Naive B cell (primary cell): ENCODE measurements around the gene ADAM22. TPM values are rescaled to one million over a fixed set of nuclear protein-coding genes. Genes with fewer than 3 reads are reported as not detected.
"Not testable (repeated sequence)": the region's sequence is repeated elsewhere in the genome, so short reads cannot be mapped to it uniquely, and the experiment has no call there.

Experiments
- ATAC-seq, 2 donors: fragments of 150-1000 bp; cut with Tn5 transposase; 2 replicates each; pipeline ENCODE4 v1.10.0; 2021; ENCODE audit warnings: low read depth in 2 of 2, mild to moderate bottlenecking in 2 of 2, moderate library complexity in 2 of 2
- DNase-seq: peaks from one replicate; pipeline ENCODE4 v3.0.0; 2022
- H3K27ac Mint-ChIP-seq, 6 donors: one replicate each; pipeline ENCODE4 v1.8.0; 2020 to 2022; ENCODE audit warnings: mild to moderate bottlenecking in 6 of 6, mixed read lengths in 6 of 6, moderate library complexity in 5 of 6, inconsistent platforms in 2 of 6
- H3K27me3 Mint-ChIP-seq, 3 donors: one replicate each; pipeline ENCODE4 v1.8.0; 2021 to 2022; ENCODE audit warnings: mixed read lengths in 3 of 3, mild to moderate bottlenecking in 1 of 3
- H3K36me3 Mint-ChIP-seq, 2 donors: one replicate each; pipeline ENCODE4 v1.8.0; 2020 to 2022; ENCODE audit warnings: mixed read lengths in 2 of 2, inconsistent platforms in 1 of 2, mild to moderate bottlenecking in 1 of 2
- H3K4me1 Mint-ChIP-seq, 3 donors: one replicate each; pipeline ENCODE4 v1.8.0; 2020 to 2022; ENCODE audit warnings: mixed read lengths in 3 of 3, inconsistent platforms in 1 of 3, mild to moderate bottlenecking in 1 of 3, moderate library complexity in 1 of 3
- H3K4me3 Mint-ChIP-seq, 8 donors: one replicate each; pipeline ENCODE4 v1.8.0; 2020 to 2022; ENCODE audit warnings: mild to moderate bottlenecking in 8 of 8, mixed read lengths in 8 of 8, moderate library complexity in 8 of 8, inconsistent platforms in 2 of 8
- H3K9me3 Mint-ChIP-seq, 7 donors: one replicate each; pipeline ENCODE4 v1.8.0; 2020 to 2022; ENCODE audit warnings: mixed read lengths in 7 of 7, mild to moderate bottlenecking in 5 of 7, inconsistent platforms in 2 of 7, moderate library complexity in 1 of 7
- polyA plus RNA-seq, 6 donors: library from polyadenylated mRNA; unstranded; fragments of 300-500 nt; fragmentation: Illumina TruSeq; gene quantifications; one replicate each; pipeline ENCODE4 v1.2.3, GENCODE V29; 2021; ENCODE audit warnings: low read depth in 6 of 6

Gene ADAM22, protein sequence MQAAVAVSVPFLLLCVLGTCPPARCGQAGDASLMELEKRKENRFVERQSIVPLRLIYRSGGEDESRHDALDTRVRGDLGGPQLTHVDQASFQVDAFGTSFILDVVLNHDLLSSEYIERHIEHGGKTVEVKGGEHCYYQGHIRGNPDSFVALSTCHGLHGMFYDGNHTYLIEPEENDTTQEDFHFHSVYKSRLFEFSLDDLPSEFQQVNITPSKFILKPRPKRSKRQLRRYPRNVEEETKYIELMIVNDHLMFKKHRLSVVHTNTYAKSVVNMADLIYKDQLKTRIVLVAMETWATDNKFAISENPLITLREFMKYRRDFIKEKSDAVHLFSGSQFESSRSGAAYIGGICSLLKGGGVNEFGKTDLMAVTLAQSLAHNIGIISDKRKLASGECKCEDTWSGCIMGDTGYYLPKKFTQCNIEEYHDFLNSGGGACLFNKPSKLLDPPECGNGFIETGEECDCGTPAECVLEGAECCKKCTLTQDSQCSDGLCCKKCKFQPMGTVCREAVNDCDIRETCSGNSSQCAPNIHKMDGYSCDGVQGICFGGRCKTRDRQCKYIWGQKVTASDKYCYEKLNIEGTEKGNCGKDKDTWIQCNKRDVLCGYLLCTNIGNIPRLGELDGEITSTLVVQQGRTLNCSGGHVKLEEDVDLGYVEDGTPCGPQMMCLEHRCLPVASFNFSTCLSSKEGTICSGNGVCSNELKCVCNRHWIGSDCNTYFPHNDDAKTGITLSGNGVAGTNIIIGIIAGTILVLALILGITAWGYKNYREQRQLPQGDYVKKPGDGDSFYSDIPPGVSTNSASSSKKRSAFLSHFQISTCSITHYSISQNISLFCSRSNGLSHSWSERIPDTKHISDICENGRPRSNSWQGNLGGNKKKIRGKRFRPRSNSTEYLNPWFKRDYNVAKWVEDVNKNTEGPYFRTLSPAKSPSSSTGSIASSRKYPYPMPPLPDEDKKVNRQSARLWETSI
- 1 to 10 TPM in 1 of 6 donors, under 1 TPM in 4, not detected in 1; 0.05 to 1.6 (median 0.29) TPM for polyA plus RNA-seq

DNA sequence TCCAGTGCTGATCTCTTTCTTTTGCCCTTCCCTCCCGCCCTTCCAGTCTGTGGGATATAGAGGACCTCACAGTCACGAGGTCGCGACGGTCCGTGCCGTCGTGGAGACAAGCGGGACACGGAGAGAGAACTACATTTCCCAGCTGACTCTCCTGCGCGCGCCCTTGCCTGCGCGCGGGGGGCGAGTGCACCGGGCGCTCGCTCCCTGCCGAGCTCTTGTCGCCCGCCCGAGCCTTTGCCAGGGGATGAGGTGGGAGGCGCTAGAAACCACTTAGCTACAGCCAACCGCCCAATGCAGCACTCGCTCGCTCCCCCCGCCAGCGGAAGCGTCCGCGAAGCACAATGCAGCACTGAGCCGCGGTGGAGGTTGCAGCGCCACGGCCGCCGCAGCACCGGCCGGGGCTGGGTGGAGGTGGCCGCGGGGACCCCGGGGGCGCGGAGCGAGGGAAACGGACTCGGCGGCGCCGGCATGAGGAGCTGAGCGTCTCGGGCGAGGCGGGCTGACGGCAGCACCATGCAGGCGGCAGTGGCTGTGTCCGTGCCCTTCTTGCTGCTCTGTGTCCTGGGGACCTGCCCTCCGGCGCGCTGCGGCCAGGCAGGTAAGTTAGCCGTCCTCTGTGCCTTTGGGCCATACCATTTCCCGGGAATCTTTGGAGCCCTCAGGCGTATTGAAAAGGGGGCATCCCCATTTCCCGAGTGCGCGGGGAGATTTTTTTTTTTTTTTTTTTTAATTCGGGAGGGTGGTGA lies at the start of gene ADAM22:
Gene ADAM22 (plus strand): TSS at position 299 of the 746 bp plus-strand sequence. CDS start 215 bp downstream, at position 514.
- Mint-ChIP-seq H3K27me3 (peaks cover 6 to 8% (median 7%) of the 10 kb centered on the region in 3 donors), H3K4me1 (peaks cover 11 to 18% (median 15%) of the 10 kb centered on the region in 3 donors), H3K9me3 (no peaks in the 10 kb centered on the region), H3K4me3 (peak within 1 kb of the TSS; percentile 85 to 98 (median 91)), H3K36me3 (no peaks in the 10 kb centered on the region), H3K27ac (peak within 1 kb of the TSS in 4 of 6 donors; percentile 11 to 59 (median 23))
- ATAC-seq: peak; percentile 91 to 92
- peak; percentile 73 for DNase-seq

DNA sequence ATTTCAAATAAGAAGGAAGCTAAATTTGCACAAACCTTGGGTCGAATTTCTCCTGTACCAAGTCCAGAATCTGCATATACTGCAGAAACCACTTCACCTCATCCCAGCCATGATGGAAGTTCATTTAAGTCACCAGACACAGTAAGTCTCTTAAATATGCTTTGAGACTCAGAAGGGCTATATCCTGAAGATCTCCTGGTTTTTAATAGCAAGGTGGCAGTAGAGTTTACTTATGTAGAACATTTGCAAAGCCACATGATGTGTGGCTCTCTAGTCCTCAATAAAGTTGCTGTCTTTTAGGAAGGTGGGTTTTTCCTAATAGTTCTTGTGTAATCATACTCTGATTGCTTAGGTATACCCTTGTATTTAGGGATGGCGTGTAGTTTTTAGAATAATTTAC lies 49.0 kb upstream of the ADAM22 start:
- no peak overlapping the region for H3K4me3 Mint-ChIP-seq
- H3K4me1 Mint-ChIP-seq: no peaks in the 10 kb centered on the region
- H3K36me3 Mint-ChIP-seq: peaks cover 10 to 16% of the 10 kb centered on the region in 2 donors
- ATAC-seq (no peak), DNase-seq (no peak)
- no peak overlapping the region for H3K27ac Mint-ChIP-seq
- no peaks in the 10 kb centered on the region for H3K9me3 Mint-ChIP-seq
- H3K27me3 Mint-ChIP-seq: no peaks in the 10 kb centered on the region

DNA sequence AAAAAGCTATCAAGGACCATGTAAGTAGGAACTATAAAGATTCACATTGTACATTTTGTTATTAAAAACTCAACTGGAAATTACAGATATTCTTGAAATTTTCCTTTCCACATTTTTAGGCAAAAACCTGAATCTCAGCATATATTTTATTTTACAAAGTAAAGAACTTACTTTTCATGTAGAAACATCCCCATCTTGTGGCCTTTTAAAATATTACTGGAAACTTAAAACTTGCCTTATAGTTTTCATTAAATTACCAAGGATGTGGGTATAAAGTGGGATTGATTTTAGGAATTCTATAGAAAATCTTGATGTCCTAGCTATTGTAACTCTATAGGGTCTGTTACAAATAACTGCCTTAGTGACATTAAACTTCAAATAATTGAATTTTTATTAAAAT lies 47.2 kb upstream of the ADAM22 start:
- no peaks in the 10 kb centered on the region for H3K27me3 Mint-ChIP-seq
- ATAC-seq (peak in 1 of 2 donors; percentile 28), DNase-seq (peak; percentile 34)
- H3K27ac Mint-ChIP-seq: no peak overlapping the region
- H3K36me3 Mint-ChIP-seq: peaks cover 10 to 16% of the 10 kb centered on the region in 2 donors
- H3K4me3 Mint-ChIP-seq: no peak overlapping the region
- H3K9me3 Mint-ChIP-seq: no peaks in the 10 kb centered on the region
- H3K4me1 Mint-ChIP-seq: no peaks in the 10 kb centered on the region

DNA sequence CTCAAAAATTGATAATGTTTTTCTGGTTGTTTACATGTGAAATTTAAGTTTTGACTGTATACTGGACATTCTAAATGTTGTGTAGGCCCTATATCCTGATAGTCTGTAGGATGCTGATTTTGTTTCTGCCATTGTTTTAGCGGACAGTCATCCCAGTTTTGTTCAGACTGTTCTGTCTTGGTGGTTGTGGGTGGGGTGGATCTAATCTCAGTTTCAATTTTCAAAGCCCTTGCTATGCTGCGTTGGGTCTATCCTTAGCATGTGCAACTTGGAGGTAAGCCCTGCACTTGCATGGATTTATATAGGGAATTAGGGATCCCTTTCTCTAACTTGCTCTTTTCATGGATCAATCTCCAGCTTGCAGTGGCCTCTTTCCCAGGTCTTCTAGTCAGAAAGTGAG lies 38.7 kb upstream of the ADAM22 start:
- H3K36me3 Mint-ChIP-seq: peaks cover 9 to 25% of the 10 kb centered on the region in 2 donors
- H3K9me3 Mint-ChIP-seq: no peaks in the 10 kb centered on the region

DNA sequence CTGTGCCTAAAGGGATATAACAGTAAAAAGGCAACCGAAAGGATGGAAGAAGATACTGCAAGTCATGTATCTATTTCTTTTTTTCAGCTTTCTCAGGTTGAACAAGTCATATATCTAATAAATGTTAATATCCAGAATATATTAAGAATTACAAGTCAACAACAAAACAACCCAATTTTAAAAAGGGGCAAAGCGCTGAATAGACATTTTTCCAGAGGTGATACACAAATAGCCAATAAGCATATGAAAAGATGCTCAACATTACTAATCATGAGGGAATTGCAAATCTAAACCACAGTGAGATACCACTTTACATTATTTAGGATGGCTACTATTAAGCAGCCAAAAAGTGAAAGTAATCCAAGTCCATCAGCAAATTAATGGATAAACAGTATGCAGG lies 34.8 kb upstream of the ADAM22 start:
- H3K36me3 Mint-ChIP-seq: peaks cover 13 to 25% of the 10 kb centered on the region in 2 donors
- no peaks in the 10 kb centered on the region for H3K9me3 Mint-ChIP-seq
- peaks cover 0 to 3% (median 0%) of the 10 kb centered on the region in 3 donors for H3K4me1 Mint-ChIP-seq
- no peaks in the 10 kb centered on the region for H3K27me3 Mint-ChIP-seq
- ATAC-seq: no peak
- no peak overlapping the region for H3K4me3 Mint-ChIP-seq
- H3K27ac Mint-ChIP-seq: no peak overlapping the region
- no peak for DNase-seq

More for the DNA sequence above, 38.7 kb upstream of the ADAM22 start:
- peaks cover 0 to 3% (median 0%) of the 10 kb centered on the region in 3 donors for H3K4me1 Mint-ChIP-seq
- peak overlapping the region in 1 of 6 donors; percentile 82 for H3K27ac Mint-ChIP-seq
- H3K27me3 Mint-ChIP-seq: no peaks in the 10 kb centered on the region
- H3K4me3 Mint-ChIP-seq: no peak overlapping the region
- ATAC-seq: no peak
- DNase-seq: no peak

DNA sequence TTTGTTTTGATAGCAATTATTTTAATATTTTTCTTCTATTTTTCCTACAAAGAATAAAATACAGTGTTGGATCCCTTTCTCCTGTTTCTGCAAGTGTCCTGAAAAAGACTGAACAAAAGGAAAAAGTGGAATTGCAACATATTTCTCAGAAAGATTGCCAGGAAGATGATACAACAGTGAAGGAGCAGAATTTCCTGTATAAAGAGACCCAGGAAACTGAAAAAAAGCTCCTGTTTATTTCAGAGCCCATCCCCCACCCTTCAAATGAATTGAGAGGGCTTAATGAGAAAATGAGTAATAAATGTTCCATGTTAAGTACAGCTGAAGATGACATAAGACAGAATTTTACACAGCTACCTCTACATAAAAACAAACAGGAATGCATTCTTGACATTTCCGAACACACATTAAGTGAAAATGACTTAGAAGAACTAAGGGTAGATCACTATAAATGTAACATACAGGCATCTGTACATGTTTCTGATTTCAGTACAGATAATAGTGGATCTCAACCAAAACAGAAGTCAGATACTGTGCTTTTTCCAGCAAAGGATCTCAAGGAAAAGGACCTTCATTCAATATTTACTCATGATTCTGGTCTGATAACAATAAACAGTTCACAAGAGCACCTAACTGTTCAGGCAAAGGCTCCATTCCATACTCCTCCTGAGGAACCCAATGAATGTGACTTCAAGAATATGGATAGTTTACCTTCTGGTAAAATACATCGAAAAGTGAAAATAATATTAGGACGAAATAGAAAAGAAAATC lies 26.7 kb upstream of the ADAM22 start:
- not testable (repeated sequence) for H3K36me3 Mint-ChIP-seq, DNase-seq, H3K4me3 Mint-ChIP-seq, H3K9me3 Mint-ChIP-seq, H3K4me1 Mint-ChIP-seq, H3K27me3 Mint-ChIP-seq, ATAC-seq
- H3K27ac Mint-ChIP-seq: peak overlapping the region in 2 of 6 donors; percentile 3 to 52

DNA sequence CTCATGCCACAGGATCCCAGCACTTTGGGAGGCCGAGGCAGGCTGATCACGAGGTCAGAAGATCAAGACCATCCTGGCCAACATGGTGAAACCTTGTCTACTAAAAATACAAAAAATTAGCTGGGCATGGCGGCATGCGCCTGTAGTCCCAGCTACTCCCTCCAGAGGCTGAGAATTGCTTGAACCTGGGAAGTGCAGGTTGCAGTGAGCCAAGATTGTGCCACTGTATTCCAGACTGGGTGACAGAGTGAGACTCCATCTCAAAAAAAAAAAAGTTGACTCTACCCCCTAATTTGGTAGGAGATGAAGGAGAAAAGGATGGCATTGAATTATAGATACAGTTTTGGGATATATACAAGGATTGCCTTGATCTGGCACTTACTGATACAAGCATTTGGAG lies 25.2 kb upstream of the ADAM22 start:
- H3K4me1 Mint-ChIP-seq, H3K9me3 Mint-ChIP-seq, H3K36me3 Mint-ChIP-seq, H3K4me3 Mint-ChIP-seq, DNase-seq, ATAC-seq, H3K27me3 Mint-ChIP-seq: not testable (repeated sequence)
- H3K27ac Mint-ChIP-seq: peak overlapping the region in 1 of 6 donors; percentile 33

DNA sequence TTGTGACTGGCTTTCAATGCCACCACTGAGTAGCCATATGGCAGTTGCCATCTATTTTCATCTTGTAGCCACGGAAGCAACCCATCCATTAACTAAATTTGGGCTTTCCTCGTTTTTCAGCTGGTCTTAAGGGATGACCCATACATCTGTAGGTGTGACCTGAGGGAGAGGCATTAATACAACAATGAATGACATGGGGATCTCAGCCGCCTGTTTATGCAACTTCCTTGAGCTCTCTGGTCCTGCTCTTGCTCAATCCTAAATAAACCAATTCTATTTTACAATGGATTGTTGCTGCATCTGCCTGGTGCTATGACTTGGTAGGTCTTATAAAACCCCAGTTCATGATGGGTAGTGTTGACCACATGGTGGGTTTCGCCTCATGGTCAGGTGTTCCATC lies 21.9 kb upstream of the ADAM22 start:
- Mint-ChIP-seq H3K4me1 (no peaks in the 10 kb centered on the region), H3K27ac (no peak overlapping the region), H3K9me3 (no peaks in the 10 kb centered on the region), H3K36me3 (no peaks in the 10 kb centered on the region), H3K27me3 (no peaks in the 10 kb centered on the region), H3K4me3 (no peak overlapping the region)
- DNase-seq (no peak), ATAC-seq (no peak)

DNA sequence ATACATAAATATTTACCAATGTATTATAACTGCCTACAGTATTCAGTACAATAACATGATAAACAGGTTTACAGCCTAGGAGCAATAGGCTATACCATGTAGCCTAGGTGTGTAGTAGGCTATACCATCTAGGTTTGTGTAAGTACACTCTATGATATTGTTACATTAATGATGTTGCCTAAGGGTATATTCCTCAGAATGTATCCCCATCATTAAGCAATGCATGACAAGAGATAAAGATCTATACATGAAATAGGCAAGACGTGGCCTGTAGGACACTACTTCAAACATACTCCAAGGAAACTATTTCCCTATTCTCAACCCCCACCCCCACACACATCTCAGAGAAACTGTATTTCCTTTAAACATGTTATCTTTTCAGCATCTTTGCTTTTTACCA lies 15.3 kb upstream of the ADAM22 start:
- Mint-ChIP-seq H3K27ac (no peak overlapping the region), H3K27me3 (peaks cover 6 to 23% (median 19%) of the 10 kb centered on the region in 3 donors), H3K4me1 (no peaks in the 10 kb centered on the region), H3K4me3 (no peak overlapping the region), H3K36me3 (no peaks in the 10 kb centered on the region), H3K9me3 (no peaks in the 10 kb centered on the region)
- DNase-seq (no peak), ATAC-seq (no peak)

DNA sequence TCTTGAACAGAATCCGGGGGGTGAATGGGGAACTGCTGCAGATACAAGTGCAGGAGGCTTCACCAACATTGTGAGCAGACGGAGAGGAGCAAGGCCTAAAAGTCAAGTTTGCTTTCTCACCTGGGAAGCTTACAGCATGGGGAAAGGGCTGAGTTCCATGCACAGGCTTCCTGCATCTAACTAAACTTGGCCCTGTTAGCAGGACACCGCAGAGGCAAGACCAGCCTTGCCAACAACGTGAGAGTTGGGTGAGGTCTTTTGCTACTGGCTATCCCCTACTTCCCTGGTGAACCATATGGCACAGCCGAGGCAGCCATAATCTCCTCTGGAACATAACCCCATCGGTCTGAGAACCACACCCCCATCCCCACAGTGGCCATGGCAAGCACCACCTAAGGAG lies 14.2 kb upstream of the ADAM22 start:
- no peaks in the 10 kb centered on the region for H3K36me3 Mint-ChIP-seq

DNA sequence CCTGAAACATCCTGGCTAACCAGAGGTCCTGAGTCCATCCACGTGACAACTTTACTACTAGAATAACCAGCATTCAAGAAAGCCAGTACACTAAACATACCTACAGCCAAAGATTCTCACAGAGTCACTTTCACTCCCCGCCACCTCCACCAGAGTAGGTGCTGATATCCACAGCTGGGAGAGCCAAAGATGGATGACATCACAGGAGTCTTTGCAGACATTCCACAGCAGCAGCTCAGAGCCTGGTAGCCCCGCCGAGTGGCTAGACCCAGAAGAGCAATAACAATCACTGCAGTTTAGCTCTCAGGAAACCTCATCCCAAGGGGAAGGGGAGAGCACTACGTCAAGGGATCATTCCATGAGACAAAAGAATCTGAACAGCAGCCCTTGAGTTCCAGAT lies 13.5 kb upstream of the ADAM22 start:
- Mint-ChIP-seq H3K4me3 (no peak overlapping the region), H3K36me3 (no peaks in the 10 kb centered on the region), H3K4me1 (no peaks in the 10 kb centered on the region), H3K27ac (peak overlapping the region in 1 of 6 donors; percentile 21), H3K27me3 (peaks cover 6 to 23% (median 19%) of the 10 kb centered on the region in 3 donors), H3K9me3 (no peaks in the 10 kb centered on the region)
- no peak for ATAC-seq
- no peak for DNase-seq

More for the DNA sequence above, 14.2 kb upstream of the ADAM22 start:
- Mint-ChIP-seq H3K27me3 (peaks cover 6 to 23% (median 19%) of the 10 kb centered on the region in 3 donors), H3K4me3 (no peak overlapping the region), H3K27ac (no peak overlapping the region), H3K4me1 (no peaks in the 10 kb centered on the region), H3K9me3 (no peaks in the 10 kb centered on the region)
- ATAC-seq (no peak), DNase-seq (no peak)

DNA sequence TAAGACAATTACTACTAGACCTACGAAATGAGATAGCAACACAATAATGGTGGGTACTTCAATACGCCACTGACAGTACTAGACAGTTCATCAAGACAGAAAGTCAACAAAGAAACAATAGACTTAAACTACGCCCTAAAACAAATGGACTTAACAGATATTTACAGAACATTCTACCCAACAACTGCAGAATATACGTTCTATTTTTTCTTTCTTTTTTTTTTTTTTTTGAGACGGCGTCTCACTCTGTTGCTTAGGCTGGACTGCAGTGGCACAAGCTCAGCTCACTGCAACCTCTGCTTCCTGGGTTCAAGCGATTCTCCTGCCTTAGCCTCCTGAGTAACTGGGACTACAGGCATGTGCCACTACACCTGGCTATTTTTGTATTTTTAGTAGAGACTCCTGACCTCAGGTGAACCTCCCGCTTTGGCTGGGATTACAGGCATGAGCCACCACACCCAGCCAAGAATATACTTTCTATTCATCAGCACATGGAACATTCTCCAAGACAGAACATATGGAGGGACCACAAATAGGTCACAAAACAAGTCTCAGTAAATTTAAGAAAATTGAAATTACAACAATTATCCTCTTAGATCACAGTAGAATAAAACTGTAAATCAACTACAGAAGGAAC lies 11.2 kb upstream of the ADAM22 start:
- H3K4me1 Mint-ChIP-seq, H3K36me3 Mint-ChIP-seq, DNase-seq, H3K4me3 Mint-ChIP-seq, ATAC-seq, H3K27ac Mint-ChIP-seq, H3K9me3 Mint-ChIP-seq: not testable (repeated sequence)
- H3K27me3 Mint-ChIP-seq: peaks cover 6 to 23% (median 19%) of the 10 kb centered on the region in 3 donors
